T follicular helper cell (primary cell): Measurements from ENCODE around the gene LZTFL1.

Experiments
- DNase-seq: peaks from one replicate; pipeline ENCODE4 v3.0.0-alpha.2; 2020; ENCODE audit warnings: low read depth

The LZTFL1 gene

GRCh38 chr3:45786801-45787495 lies 55.0 kb downstream of the LZTFL1 start:
- DNase-seq: no peak

DNA sequence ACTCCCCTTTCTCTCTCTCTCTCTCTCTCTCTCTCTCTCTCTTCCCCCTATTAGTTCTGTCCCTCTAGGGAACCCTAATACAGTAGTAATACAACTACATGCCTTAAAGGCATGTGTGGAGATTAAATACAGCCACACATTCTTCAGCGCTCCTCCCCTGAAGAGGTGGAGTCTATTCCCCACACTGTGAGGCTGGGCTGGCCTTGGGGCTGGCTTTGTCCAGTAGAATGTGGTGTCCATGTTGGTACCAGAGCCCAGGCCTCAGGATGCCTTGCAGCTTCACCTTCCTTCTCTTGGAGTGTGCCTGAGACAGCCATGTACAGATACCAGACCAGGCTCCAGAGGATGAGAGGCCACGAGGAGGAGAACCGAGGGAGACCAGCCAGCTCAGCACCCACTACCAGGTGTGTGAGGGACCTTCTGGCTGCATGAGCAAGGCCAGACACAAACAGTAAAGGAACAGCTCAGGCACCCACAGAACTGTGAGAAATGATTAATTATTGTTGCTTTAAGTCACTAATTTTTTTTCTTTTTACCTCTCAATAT lies 56.2 kb downstream of the LZTFL1 start:
- DNase-seq: no peak

DNA sequence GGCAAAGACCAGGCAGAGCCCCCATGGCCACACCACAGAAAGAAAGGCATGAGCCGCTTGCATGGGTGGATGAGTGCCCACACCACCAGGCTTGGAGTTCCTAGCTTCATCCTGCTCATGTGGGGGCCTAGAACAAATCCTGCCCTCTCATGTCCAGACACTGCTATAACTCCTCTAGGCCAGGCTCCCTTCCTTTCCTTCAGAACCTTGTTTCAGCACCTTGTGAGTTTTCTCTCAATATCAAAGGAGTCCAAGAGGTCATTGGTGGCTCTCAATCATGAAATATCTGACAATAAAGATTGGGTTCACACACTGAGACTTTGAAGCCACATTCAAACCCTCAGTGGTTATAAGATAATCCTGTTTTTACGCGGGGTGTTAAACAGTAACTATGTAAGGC lies 58.3 kb downstream of the LZTFL1 start:
- DNase-seq: no peak

GRCh38 chr3:45782381-45782780 lies 59.5 kb downstream of the LZTFL1 start:
- no peak for DNase-seq

GRCh38 chr3:45781841-45782240 lies 60.1 kb downstream of the LZTFL1 start:
- no peak for DNase-seq

DNA sequence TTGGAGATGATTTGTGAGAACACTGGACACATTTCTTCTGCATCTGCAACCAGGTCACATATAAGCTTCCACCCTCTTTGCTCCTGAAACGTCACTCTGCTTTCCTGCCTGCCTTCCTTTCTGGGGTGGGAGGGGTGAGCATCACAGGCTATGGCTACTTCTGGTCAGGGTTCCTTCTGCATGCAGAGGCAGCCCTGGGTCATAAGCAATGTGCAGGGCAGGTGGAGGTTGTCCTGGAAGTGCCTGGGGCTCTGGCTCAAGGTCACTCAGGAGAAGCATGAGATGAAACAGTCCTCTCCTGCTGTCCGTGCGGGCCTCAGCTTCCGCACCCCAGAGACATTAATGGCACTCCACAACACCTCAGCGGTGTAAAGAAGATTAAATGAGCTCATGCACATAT lies 60.6 kb downstream of the LZTFL1 start:
- DNase-seq: no peak

DNA sequence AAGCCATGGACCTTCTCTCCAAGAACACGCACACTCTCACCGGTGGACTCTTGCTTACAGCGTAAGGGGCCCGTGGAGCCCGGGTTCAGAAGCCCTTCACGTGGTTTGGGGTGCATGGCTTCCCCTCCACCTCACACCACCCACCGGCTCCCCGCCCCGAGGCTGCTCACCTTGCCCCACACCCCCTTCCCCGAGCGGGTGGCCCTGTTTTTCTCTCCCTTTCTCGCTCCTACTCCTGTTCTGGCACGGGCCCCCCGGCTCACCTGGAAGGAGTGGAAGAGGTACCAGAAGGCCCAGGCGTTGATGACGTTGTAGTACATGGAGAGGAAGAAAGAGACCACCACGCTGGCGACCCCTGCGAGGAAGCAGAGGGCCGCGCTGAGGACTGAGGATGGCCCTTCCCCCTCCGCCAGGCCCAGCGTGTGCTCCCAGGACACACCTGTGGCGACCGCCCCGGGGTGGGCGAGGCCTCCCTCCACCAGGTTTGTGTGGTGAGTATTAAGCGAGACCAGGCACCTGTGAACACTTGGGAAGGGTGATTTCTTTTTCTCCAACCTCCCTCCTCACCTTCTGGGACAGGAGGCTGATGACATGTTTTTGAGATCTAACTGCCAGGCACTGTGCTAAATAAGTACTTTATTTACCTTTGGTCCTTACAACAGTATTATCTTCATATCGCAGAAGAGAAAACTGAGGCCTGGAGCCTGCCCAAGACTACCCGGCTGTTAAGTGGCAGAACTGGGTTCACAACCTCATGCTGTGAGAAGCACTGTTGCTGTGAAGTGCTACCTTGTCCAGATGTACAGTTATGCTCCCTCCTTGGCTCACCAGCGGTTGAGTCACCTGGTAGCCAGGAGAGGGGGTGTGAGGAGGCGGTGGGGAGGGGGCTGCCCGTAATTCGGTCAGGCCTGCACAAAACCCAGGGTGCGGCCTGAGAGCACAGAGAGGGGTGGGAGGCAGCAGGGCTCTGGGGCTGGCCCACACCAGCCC lies 61.9 kb downstream of the LZTFL1 start:
- DNase-seq: no peak

GRCh38 chr3:45778761-45779201 lies 63.1 kb downstream of the LZTFL1 start:
- no peak for DNase-seq

DNA sequence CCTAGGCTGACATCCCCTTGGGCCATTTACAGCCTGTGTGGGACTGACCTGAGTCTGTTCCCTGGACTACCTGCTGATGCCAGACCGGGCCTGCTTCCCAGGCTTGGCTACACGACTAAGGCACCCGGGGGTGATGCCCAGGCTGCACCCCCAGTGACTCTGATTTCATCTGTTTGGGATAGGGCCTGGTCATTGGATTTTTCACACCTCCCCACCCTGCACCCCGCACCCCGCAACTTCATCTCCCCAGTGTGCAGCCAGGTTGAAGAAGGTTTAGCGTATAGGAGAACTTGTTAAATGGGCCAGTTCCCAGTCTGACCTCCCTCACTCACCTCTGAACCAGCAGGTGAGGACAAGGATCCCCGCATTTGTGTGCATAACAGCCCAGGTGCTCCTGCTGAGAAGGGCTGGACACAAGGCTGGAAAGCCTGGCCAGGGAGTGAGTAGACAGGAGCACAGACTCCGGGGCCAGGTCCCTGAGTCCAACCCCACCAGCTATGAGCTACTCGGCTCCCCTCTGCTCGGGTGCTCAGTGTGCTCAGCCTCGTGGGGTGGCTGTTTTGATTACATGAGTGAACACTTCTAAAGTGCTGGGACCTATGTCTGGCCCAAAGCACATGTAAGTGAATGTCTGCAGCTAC lies 64.1 kb downstream of the LZTFL1 start:
- DNase-seq: no peak

GRCh38 chr3:45777111-45777745 lies 64.7 kb downstream of the LZTFL1 start:
- DNase-seq: no peak

- no peak for DNase-seq
Measured at GRCh38 chr3:45776611-45777010, 65.3 kb downstream of the LZTFL1 start.

GRCh38 chr3:45776301-45776595 lies 65.7 kb downstream of the LZTFL1 start:
- DNase-seq: no peak

GRCh38 chr3:45775571-45776300 lies 66.2 kb downstream of the LZTFL1 start:
- no peak for DNase-seq

GRCh38 chr3:45774581-45775521 lies 67.1 kb downstream of the LZTFL1 start:
- no peak for DNase-seq

DNA sequence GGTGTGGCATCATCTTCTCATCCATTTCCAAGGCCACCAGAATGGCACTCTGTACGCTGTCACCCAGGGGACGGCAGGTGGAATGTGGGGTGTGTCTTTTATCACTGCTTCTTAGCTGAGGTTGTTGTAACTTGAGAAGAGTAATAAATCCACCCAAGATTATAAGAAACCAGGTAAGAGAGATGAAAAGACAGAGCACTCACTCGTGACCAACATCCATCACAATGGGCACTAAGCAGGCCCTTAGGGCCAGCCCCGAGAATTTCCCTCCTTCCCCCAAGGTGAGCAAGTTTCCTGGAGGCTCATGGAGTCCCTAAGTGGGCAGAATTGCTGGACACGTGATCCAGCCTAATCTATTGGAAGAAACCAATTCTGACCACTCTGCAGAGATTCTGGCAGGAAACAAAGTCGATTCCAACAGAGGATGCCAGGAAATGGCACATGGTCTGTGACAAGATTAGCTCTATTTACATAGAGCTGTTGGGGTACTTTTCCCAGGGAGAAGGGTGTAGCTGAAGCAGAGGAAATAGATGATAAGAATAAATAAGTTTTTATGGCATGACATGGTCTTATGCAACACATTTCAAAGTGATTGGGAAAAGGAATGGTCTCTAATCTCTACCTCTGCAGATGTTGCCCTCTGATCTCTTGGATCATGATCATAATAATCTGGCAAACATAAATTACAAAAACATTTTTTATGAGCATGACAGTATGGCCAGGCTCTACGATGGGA lies 68.0 kb downstream of the LZTFL1 start:
- DNase-seq: no peak
